ENCODE results near the gene PARP16.
A peak's percentile ranks its signal among the peaks of the same experiment; 100 is the strongest.
"Not testable (repeated sequence)": the region's sequence is repeated elsewhere in the genome, so short reads cannot be mapped to it uniquely, and the experiment has no call there.

The PARP16 gene

GRCh38 chr15:65226901-65227300 is 59.8 kb downstream of the PARP16 start:
- DNase-seq: not testable (repeated sequence)

DNA sequence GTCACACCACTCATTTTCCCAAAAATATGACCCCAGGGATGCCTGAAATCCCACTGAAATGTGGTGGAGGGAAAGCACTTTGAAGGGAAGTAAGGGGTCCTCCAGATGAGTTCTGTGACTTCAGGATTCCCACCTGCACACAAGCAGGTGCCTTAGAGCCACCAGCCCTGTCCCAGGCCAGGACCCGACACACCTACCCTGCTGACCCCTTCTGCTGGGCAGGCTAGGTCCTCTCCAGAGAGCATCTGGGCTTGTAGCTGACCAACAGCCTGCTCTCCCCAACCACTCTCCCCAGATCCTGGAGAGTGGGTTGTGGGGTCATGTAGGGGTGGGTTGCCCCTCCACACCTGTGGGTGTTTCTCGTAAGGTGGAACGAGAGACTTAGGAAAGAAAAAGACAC is 60.5 kb downstream of the PARP16 start:
- no peak for DNase-seq

DNA sequence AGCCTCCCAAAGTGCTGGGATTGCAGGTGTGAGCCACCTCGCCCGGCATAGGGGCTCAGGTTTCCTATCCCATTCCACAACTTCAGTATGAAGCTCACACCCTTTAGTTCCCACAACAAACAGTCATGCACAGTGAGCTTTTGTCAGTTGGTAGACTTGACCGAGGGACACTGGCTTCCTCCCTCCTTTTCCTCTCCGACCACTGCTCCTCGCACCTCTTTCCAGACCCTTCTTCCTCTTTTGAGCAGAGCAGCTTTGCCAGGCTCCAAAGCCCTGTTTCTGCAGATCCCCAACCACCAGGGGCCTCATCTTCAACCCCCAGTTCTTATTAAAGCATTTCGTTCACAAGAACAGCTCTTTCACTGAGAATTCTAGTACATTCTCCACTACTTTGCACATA is 62.7 kb downstream of the PARP16 start:
- no peak for DNase-seq

DNA sequence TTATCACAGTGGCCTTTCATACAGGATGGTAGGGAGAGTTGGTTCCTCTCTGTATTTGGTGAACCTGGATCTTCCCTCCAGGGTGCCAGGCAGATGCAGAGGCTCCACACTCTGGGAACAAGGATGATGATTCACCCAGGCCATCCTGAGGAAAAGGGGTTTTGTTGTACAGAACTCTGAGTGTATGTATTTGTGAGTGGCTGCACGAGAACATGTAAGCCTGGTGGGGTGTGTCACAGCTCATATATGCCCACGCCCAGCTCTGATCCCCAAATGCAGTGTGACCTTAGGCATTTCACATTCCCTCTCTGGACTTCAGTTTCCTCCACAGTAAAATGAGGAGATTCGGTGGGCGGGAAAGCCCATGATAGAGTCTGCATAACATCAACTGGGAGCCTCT is 63.8 kb downstream of the PARP16 start:
- DNase-seq: no peak

- DNase-seq: no peak
Measured at GRCh38 chr15:65221697-65222096, 65.0 kb downstream of the PARP16 start.

GRCh38 chr15:65219137-65219536 is 67.5 kb downstream of the PARP16 start:
- DNase-seq: no peak

DNA sequence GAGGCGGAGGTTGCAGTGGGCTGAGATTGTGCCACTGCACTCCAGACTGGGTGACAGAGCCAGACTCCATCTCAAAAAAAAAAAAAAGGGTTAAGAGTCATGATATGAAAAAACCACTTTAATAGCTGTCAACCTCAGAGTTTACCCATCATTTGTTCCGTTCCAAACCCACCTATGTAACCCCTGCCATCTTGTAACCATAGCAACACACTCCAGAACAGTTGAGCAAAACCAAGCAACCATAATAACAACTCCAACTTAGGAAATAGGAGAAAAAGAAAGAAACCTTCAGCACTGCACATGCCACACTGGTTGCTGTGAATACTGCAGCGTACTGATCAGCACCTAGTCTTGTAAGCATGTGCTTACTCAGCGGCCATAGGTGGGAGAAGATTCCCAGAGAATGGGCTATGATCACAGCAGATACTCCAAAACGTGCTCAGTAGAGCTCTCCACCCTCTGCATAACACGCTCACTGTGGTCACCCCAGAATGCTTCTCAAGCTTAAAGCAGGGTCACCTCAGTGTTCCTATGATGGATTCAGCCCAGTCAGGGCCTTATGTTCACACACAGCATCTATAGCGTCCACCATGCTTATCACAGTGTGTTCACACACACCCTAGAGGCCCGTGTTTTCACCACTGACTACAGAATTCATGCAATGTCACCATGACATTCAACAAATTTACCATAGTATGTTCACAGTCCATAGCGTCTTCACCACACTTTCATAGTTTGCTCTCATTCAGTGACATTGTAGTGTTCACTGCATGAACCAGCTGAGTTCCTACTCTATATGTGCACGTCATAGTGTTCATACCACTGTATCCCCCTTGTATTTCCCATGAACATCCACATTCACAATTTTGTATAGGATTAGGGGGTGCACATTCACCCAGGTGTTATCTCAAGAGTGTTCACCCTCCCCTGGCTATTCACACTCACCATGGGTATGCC is 68.9 kb downstream of the PARP16 start:
- no peak for DNase-seq

GRCh38 chr15:65215496-65215895 is 71.2 kb downstream of the PARP16 start:
- DNase-seq: no peak

GRCh38 chr15:65214010-65214409 is 72.7 kb downstream of the PARP16 start:
- no peak for DNase-seq

DNA sequence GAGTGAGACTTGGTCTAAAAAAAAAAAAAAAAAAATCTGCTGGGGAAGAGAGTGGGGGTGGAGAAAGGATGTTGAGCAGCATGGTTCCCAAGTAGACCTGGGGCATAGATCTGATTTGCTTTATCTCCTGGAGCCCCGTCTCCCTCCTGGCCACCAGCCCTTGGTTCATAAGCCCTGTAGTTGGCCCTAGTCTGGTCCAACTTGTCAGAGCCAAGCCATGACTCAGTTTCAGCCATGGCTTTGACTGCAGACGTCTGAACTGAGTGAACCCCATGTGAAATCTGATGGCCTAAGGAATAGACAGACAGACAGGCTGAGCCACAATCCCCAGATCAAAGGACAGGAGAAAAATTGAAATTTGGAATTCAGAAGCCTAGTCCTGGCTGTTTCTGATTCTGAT is 73.4 kb downstream of the PARP16 start:
- DNase-seq: no peak

DNA sequence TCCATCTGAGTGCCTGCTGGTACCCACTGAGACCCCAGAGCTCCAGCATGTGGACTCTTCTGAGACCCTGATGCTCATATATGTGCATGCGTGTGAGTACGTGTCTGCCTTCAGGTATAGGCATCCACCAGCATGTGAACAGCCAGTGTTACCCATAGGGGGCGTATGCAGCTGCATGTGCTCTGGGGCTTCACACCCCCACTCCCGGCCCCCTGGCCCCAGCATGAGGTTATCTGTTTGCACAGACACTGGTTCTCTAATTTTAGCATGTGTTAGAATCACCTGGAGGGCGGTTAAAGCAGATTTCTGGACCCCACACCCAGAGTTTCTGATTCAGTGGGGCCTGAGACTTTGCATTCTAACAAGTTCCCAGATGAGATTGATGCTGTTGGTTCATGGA is 74.6 kb downstream of the PARP16 start:
- DNase-seq: peak; percentile 64

DNA sequence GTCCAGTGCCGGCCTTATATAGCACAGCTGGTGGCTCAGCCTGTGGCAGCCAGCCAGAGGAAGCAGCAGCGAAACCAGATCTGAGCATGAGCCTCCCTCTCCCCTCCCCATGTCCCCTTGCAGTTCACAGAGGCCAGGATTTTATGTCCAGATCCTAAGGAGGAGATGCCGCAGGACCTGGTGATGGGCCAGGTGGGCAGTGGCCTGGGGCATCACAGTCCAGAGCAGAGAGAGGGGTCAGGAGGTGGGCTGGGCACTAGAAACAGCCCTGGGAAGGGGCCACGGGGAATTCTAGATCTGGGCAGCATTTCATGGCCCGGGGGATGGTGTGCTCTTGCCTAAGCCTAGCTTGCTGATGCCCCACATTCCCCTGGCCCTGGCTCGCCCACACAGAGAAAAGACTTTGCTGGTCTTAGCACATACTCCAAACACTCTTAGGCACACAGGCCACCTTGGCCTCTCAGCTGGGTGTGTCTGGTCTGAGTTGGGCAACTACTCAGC is 75.2 kb downstream of the PARP16 start:
- no peak for DNase-seq

DNA sequence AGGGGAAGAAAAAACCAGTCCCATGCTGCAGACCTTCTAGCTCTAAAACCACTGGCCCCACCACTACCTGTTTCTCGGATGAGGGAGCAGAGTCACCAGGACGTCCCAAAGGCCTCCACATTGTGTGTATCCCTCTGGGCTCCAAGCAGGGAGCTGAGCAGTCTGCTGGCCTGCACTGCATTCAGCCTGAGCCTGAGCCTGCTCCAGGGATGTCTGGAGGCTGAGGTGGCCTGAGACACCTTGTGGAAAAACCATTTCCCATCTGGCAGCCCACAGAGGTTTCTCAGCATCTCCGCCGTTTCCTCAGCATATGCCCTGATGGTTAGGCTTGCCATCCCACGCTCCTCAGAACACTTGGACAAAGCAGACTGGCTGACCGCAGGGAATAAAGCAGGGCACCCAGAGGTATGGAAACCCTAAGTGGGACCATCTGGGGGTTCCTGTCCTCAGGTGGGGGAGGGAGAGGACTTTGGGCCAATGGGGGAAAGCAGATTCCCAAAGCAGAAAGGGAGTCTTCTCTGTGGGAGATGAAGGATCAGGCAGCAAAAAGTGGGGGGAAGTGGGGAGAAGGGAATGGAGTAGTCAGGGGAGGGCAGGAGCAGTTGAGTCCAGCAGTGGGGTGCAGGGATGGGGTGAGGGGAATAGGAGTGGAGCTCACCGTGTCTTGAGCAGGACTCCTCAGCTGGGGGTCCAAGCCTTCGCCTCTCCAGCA is 75.8 kb downstream of the PARP16 start, which contains the start of gene CILP:
TSS of gene CILP (minus strand) at position 704 of the 712 bp plus-strand sequence. CDS start 1,718 bp downstream, outside the sequence.
- DNase-seq: no peak

- no peak for DNase-seq
Measured at GRCh38 chr15:65209701-65210643, 76.7 kb downstream of the PARP16 start.

DNA sequence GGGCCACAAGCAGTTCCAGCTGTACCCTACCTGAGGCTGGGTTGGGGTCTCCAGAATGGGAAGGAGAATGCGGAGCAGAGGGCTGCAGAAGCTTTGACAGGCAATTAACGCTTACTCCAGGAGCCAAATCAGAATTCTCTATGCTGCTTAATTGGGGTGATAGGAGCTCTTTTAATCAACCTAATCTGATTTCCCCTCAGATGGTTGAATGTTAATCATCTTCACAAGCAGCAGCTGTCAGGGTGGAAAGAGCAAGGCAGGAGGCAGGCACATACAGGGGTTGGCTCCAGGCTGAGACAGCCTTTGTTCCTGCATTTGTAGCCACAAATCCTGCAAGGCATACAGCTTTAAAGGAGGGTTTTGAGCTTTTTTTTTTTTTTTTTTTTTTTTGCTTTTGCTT is 78.0 kb downstream of the PARP16 start:
- no peak for DNase-seq
